GM19324 (cell line): ENCODE results near the gene PLCB4.

ENCODE experiments used
- ATAC-seq: cut with Tn5 transposase; IDR thresholded peaks from one replicate; pipeline ENCODE4 v1.9.1; 2021; ENCODE audit warnings: mild to moderate bottlenecking, moderate library complexity; ENCODE audit not compliant: unreplicated experiment, low FRiP score

PLCB4 gene

GRCh38 chr20:9163995-9164394 lies 95.1 kb downstream of the PLCB4 start:
- no peak for ATAC-seq

GRCh38 chr20:9165261-9165660 lies 96.4 kb downstream of the PLCB4 start:
- no peak for ATAC-seq

- no peak for ATAC-seq
Observed at GRCh38 chr20:9166153-9166780, 97.4 kb downstream of the PLCB4 start.

GRCh38 chr20:9169409-9169808 lies 100.5 kb downstream of the PLCB4 start:
- no peak for ATAC-seq

GRCh38 chr20:9172851-9173250 lies 104.0 kb downstream of the PLCB4 start:
- no peak for ATAC-seq

- ATAC-seq: no peak
Observed at GRCh38 chr20:9177278-9177677, 108.4 kb downstream of the PLCB4 start.

- no peak for ATAC-seq
Observed at GRCh38 chr20:9179193-9179802, 110.4 kb downstream of the PLCB4 start.

GRCh38 chr20:9179867-9180266 lies 111.0 kb downstream of the PLCB4 start:
- ATAC-seq: no peak

GRCh38 chr20:9180481-9181257 lies 111.8 kb downstream of the PLCB4 start:
- ATAC-seq: no peak

- ATAC-seq: no peak
Observed at GRCh38 chr20:9185511-9185910, 116.6 kb downstream of the PLCB4 start.

- ATAC-seq: no peak
Observed at GRCh38 chr20:9186396-9186795, 117.5 kb downstream of the PLCB4 start.

GRCh38 chr20:9195031-9195430 lies 126.1 kb downstream of the PLCB4 start:
- no peak for ATAC-seq

GRCh38 chr20:9196110-9196509 lies 127.2 kb downstream of the PLCB4 start:
- no peak for ATAC-seq

GRCh38 chr20:9198460-9198859 lies 129.6 kb downstream of the PLCB4 start:
- ATAC-seq: no peak

- ATAC-seq: no peak
Observed at GRCh38 chr20:9200196-9200595, 131.3 kb downstream of the PLCB4 start.

GRCh38 chr20:9200620-9201019 lies 131.7 kb downstream of the PLCB4 start:
- ATAC-seq: no peak

- no peak for ATAC-seq
Observed at GRCh38 chr20:9202420-9203080, 133.7 kb downstream of the PLCB4 start.

GRCh38 chr20:9203081-9203447 lies 134.2 kb downstream of the PLCB4 start:
- no peak for ATAC-seq

- no peak for ATAC-seq
Observed at GRCh38 chr20:9204979-9205378, 136.1 kb downstream of the PLCB4 start.

GRCh38 chr20:9206486-9206885 lies 137.6 kb downstream of the PLCB4 start:
- ATAC-seq: no peak

- ATAC-seq: no peak
Observed at GRCh38 chr20:9207253-9207652, 138.4 kb downstream of the PLCB4 start.
